OCI-LY7 (cell line): ENCODE data around the gene RHNO1. TPM values are rescaled to one million over a fixed set of nuclear protein-coding genes. Genes with fewer than 3 reads are reported as not detected.

Source experiments
- BruUV-seq: library from RNA; stranded (reverse); fragments of 400-500 nt; replicated peaks from 2 replicates; lab custom pipeline; 2021; lab: Mats Ljungman, UMichigan
- CTCF ChIA-PET: fragments of 300-600 bp; sonication (Branson Sonifier 250); formaldehyde crosslinking; loops from one replicate; lab custom pipeline; 2022; ENCODE audit warnings: antibody characterized with exemption; ENCODE audit not compliant: unreplicated experiment; lab: Charles Lee
- POLR2A ChIA-PET: fragments of 300-600 bp; sonication (Branson Sonifier 250); formaldehyde crosslinking; loops from one replicate; lab custom pipeline; 2022; ENCODE audit warnings: antibody characterized with exemption; lab: Charles Lee
- DNase-seq: peaks from one replicate; pipeline ENCODE4 v3.0.0-alpha.2; 2015; ENCODE audit warnings: low spot score
- H2AFZ ChIP-seq: fragments of 200-600 bp; sonication (generic), shearing (Covaris generic); 2 replicates; pipeline ENCODE4 v1.6.1; 2014; ENCODE audit warnings: mild to moderate bottlenecking, antibody characterized with exemption, low read length, moderate library complexity
- H3K27ac ChIP-seq: fragments of 200-600 bp; sonication (generic); 2 replicates; pipeline ENCODE4 v1.5.1; 2014; ENCODE audit warnings: mixed run types, low read depth, mild to moderate bottlenecking, moderate library complexity, low read length, inconsistent platforms; ENCODE audit not compliant: poor library complexity, severe bottlenecking
- H3K36me3 ChIP-seq: fragments of 200-600 bp; sonication (generic); 2 replicates; pipeline ENCODE4 v1.6.1; 2014; ENCODE audit warnings: mild to moderate bottlenecking, antibody characterized with exemption, low read length, moderate library complexity, mixed read lengths; ENCODE audit not compliant: insufficient read depth
- H3K4me1 ChIP-seq: fragments of 200-600 bp; sonication (generic); 2 replicates; pipeline ENCODE4 v1.5.1; 2014; ENCODE audit warnings: mild to moderate bottlenecking, low read length; ENCODE audit not compliant: insufficient read depth, poor library complexity, severe bottlenecking
- H3K4me2 ChIP-seq: fragments of 200-600 bp; sonication (generic); 2 replicates; pipeline ENCODE4 v1.6.1; 2014; ENCODE audit warnings: mild to moderate bottlenecking, low read length
- H3K4me3 ChIP-seq: fragments of 200-600 bp; sonication (generic); 2 replicates; pipeline ENCODE4 v1.5.1; 2014; ENCODE audit warnings: mild to moderate bottlenecking, low read depth, low read length; ENCODE audit not compliant: poor library complexity, severe bottlenecking
- H3K79me2 ChIP-seq: fragments of 200-600 bp; sonication (generic); 2 replicates; pipeline ENCODE4 v1.6.1; 2016; ENCODE audit warnings: low read depth, mild to moderate bottlenecking, low read length, moderate library complexity, mixed read lengths; ENCODE audit not compliant: insufficient read depth
- H3K9me2 ChIP-seq: fragments of 200-600 bp; sonication (generic); 2 replicates; pipeline ENCODE4 v1.6.1; 2016; ENCODE audit warnings: mild to moderate bottlenecking, low read length, mixed read lengths; ENCODE audit not compliant: insufficient read depth
- H3K9me3 ChIP-seq: fragments of 200-600 bp; sonication (generic); 2 replicates; pipeline ENCODE4 v1.6.1; 2014; ENCODE audit warnings: mild to moderate bottlenecking, mixed run types, low read length, mixed read lengths
- H4K20me1 ChIP-seq: fragments of 200-600 bp; sonication (generic); 2 replicates; pipeline ENCODE4 v1.6.1; 2014; ENCODE audit warnings: mild to moderate bottlenecking, antibody characterized with exemption, low read length, moderate library complexity, mixed read lengths; ENCODE audit not compliant: insufficient read depth
- EZH2phosphoT487 ChIP-seq: fragments of 200-600 bp; sonication (generic); IDR thresholded peaks from 2 replicates; pipeline ENCODE4 v1.6.1; 2018; ENCODE audit warnings: low read depth, borderline replicate concordance, mild to moderate bottlenecking, mixed run types, antibody characterized with exemption, low read length, moderate library complexity, mixed read lengths
- intact Hi-C: fragments of 100-400 bp; cut with micrococcal nuclease; formaldehyde crosslinking; loops from one replicate; pipeline ENCODE4 v1.10.0; 2022; ENCODE audit not compliant: unreplicated experiment
- total RNA-seq, 2 experiments: library from RNA; depleted of rRNA in 1 of 2; stranded (reverse); fragments of >200 nt in 1 of 2; shearing (Covaris generic) in 1 of 2; gene quantifications; 2 replicates each; pipeline ENCODE4 v1.2.3, GENCODE V29; 2014 to 2022
- TF ChIP-seq, protein P1 (sequence below): fragments of 200-600 bp; sonication (generic); conservative IDR thresholded peaks from 2 replicates; pipeline ENCODE4 v1.5.1; 2014; ENCODE audit warnings: mild to moderate bottlenecking, antibody characterized with exemption, low read length, moderate library complexity, mixed read lengths

RHNO1 gene
- total RNA-seq, 2 experiments from 2014 or later: 48.3 to 69.8 TPM

DNA sequence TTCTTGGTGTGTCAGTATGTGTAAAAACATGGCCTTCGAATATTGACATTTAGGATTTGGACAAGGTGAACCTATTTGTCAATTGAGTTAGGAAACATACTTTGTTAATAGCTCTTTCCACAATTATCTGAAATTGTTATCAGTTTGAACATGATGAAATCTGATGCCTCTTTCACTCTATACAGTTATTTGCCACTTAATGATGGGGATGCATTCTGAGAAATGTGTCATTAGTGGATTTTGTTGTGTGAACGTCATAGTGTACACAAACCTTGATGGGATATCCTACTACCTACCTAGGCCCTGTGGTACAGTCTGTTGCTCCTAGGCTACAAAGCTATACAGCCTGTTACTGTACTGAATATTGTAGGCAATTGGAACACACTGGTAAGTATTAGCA, 18.5 kb downstream of the RHNO1 start:
- CTCF ChIA-PET: no interaction called here
- TF ChIP-seq EZH2phosphoT487: no peak
- TF ChIP-seq, protein P1, sequence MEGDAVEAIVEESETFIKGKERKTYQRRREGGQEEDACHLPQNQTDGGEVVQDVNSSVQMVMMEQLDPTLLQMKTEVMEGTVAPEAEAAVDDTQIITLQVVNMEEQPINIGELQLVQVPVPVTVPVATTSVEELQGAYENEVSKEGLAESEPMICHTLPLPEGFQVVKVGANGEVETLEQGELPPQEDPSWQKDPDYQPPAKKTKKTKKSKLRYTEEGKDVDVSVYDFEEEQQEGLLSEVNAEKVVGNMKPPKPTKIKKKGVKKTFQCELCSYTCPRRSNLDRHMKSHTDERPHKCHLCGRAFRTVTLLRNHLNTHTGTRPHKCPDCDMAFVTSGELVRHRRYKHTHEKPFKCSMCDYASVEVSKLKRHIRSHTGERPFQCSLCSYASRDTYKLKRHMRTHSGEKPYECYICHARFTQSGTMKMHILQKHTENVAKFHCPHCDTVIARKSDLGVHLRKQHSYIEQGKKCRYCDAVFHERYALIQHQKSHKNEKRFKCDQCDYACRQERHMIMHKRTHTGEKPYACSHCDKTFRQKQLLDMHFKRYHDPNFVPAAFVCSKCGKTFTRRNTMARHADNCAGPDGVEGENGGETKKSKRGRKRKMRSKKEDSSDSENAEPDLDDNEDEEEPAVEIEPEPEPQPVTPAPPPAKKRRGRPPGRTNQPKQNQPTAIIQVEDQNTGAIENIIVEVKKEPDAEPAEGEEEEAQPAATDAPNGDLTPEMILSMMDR: no peak
- H3K9me3 ChIP-seq: no peaks in the 10 kb centered on the region
- DNase-seq: no peak
- no peak overlapping the region for H2AFZ ChIP-seq
- H3K4me2 ChIP-seq: no peak overlapping the region
- no peak overlapping the region for H3K27ac ChIP-seq
- intact Hi-C loops: no loop called here
- H3K4me1 ChIP-seq: no peaks in the 10 kb centered on the region
- no peak overlapping the region for H3K4me3 ChIP-seq
- no peaks in the 10 kb centered on the region for H3K9me2 ChIP-seq
- no TSS peak for BruUV-seq
- H4K20me1 ChIP-seq: no peaks in the 10 kb centered on the region
- POLR2A ChIA-PET: interaction anchor here (1.4 kb wide), 1 partner anchor 37 kb away, joined by 3 read pairs; no protein-coding TSS in a partner anchor
- no peaks in the 10 kb centered on the region; the same call in 1 of the 2 replicates for H3K79me2 ChIP-seq
- H3K36me3 ChIP-seq: no peaks in the 10 kb centered on the region

DNA sequence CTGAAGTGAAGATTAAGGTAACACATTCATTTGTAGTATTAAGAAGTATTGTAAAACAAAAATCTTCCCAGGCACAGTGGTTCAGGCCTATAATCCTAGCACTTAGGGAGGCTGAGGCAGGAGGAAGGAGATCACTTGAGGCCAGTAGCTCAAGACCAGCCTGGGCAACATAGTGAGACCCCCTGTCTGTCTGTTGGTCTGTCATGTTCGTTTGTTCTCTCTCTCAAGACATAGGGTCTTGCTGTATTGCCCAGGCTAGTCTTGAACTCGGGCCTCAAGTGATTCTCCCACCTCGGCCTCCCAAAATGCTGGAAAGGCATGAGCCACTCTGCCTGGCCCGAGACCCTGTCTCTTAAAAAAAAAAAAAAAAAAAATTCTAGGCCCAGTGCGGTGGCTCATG, 20.4 kb downstream of the RHNO1 start:
- Histone ChIP-seq H3K36me3 (no peaks in the 10 kb centered on the region), H3K4me2 (no peak overlapping the region), H2AFZ (no peak overlapping the region), H3K4me1 (no peaks in the 10 kb centered on the region), H3K9me3 (no peaks in the 10 kb centered on the region), H3K4me3 (no peak overlapping the region), H3K27ac (no peak overlapping the region), H3K9me2 (no peaks in the 10 kb centered on the region), H4K20me1 (no peaks in the 10 kb centered on the region), H3K79me2 (no peaks in the 10 kb centered on the region)
- BruUV-seq: no TSS peak
- intact Hi-C loops: no loop called here
- ChIA-PET CTCF (no interaction called here), POLR2A (no interaction called here)
- DNase-seq: no peak
- TF ChIP-seq, protein P1: no peak
- TF ChIP-seq EZH2phosphoT487: no peak

DNA sequence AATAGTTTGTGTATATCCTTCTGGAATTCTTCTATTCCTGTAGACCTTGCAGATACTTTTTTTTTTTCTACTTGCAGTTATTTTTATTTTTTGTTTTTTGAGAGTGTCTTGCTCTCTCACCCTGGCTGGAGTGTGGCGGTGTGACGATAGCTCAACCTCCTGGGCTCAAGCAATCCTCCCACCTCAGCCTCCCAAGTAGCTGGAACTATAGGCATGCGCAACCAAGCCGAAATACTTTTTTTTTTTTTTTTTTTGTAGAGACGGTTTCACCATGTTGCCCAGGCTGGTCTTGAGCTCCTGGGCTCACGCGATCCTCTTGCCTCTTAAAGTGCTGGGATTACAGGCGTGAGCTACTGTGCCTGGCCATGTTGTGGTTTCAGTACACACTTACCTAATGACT, 23.6 kb downstream of the RHNO1 start:
- no peak for DNase-seq
- no peak overlapping the region for H3K27ac ChIP-seq
- H3K4me1 ChIP-seq: no peaks in the 10 kb centered on the region
- no peak overlapping the region for H3K4me2 ChIP-seq
- H2AFZ ChIP-seq: no peak overlapping the region
- intact Hi-C loops: no loop called here
- no peak overlapping the region for H3K4me3 ChIP-seq
- ChIA-PET CTCF (no interaction called here), POLR2A (interaction anchor here (0.7 kb wide), 2 partner anchors 496 to 674 kb away, joined by 3 read pairs; no protein-coding TSS in a partner anchor)
- H4K20me1 ChIP-seq: no peaks in the 10 kb centered on the region
- no peaks in the 10 kb centered on the region for H3K79me2 ChIP-seq
- H3K9me2 ChIP-seq: no peaks in the 10 kb centered on the region
- no peaks in the 10 kb centered on the region for H3K36me3 ChIP-seq
- no TSS peak for BruUV-seq
- no peaks in the 10 kb centered on the region for H3K9me3 ChIP-seq
- no peak for TF ChIP-seq EZH2phosphoT487
- TF ChIP-seq, protein P1: no peak
